ENCODE results near the gene SH3GL3.

SH3GL3 gene

GRCh38 chr15:83471307-83471866 is 24.2 kb downstream of the SH3GL3 start:
- TF ChIP-seq EZH2phosphoT487 (conservative IDR thresholded peaks at IDR 0.05; ENCODE audit: low read length) (no peak), CTCF (IDR thresholded peaks at IDR 0.05; ENCODE audit: insufficient read depth, low read length, poor library complexity, severe bottlenecking) (no peak)
- no peak overlapping the region for H3K4me3 ChIP-seq (ENCODE audit: insufficient read depth, low read length, poor library complexity, severe bottlenecking)
- H3K79me2 ChIP-seq (ENCODE audit: insufficient read depth, low read length) = no peaks in the 10 kb centered on the region
- H2AFZ ChIP-seq (ENCODE audit: low read depth, low read length, severe bottlenecking) = no peak overlapping the region
- no peaks in the 10 kb centered on the region for H3K9me2 ChIP-seq (replicated peaks; ENCODE audit: insufficient read depth, low read length)
- no peaks in the 10 kb centered on the region for H3K9me3 ChIP-seq (ENCODE audit: insufficient read depth, low read length)
- no peak overlapping the region for H3K27ac ChIP-seq (ENCODE audit: low read depth, low read length)
- H3F3A ChIP-seq (ENCODE audit: insufficient read depth) = no peaks in the 10 kb centered on the region
- no peak overlapping the region for H3K9ac ChIP-seq (ENCODE audit: low read length)
- no peaks in the 10 kb centered on the region for H3K36me3 ChIP-seq (ENCODE audit: low read length)
- no peaks in the 10 kb centered on the region for H4K20me1 ChIP-seq (ENCODE audit: low read depth, low read length)
- H3K4me2 ChIP-seq (ENCODE audit: low read depth, low read length, poor library complexity, severe bottlenecking) = no peak overlapping the region
- no peaks in the 10 kb centered on the region for H3K27me3 ChIP-seq (ENCODE audit: low read length)

- no peak overlapping the region for H3K4me3 ChIP-seq (ENCODE audit: insufficient read depth, low read length, poor library complexity, severe bottlenecking)
- no peaks in the 10 kb centered on the region for H3K9me2 ChIP-seq (replicated peaks; ENCODE audit: insufficient read depth, low read length)
- H3K27me3 ChIP-seq (ENCODE audit: low read length) = no peaks in the 10 kb centered on the region
- no peak overlapping the region for H3K9ac ChIP-seq (ENCODE audit: low read length)
- no peak overlapping the region for H3K27ac ChIP-seq (ENCODE audit: low read depth, low read length)
- H3K9me3 ChIP-seq (ENCODE audit: insufficient read depth, low read length) = no peaks in the 10 kb centered on the region
- H3F3A ChIP-seq (ENCODE audit: insufficient read depth) = no peaks in the 10 kb centered on the region
- no peaks in the 10 kb centered on the region for H3K36me3 ChIP-seq (ENCODE audit: low read length)
- TF ChIP-seq EZH2phosphoT487 (conservative IDR thresholded peaks at IDR 0.05; ENCODE audit: low read length) (no peak), CTCF (IDR thresholded peaks at IDR 0.05; ENCODE audit: insufficient read depth, low read length, poor library complexity, severe bottlenecking) (no peak)
- no peaks in the 10 kb centered on the region for H3K79me2 ChIP-seq (ENCODE audit: insufficient read depth, low read length)
- H3K4me2 ChIP-seq (ENCODE audit: low read depth, low read length, poor library complexity, severe bottlenecking) = no peak overlapping the region
- H2AFZ ChIP-seq (ENCODE audit: low read depth, low read length, severe bottlenecking) = no peak overlapping the region
- no peaks in the 10 kb centered on the region for H4K20me1 ChIP-seq (ENCODE audit: low read depth, low read length)
These were observed 25.0 kb downstream of the SH3GL3 start for GRCh38 chr15:83472151-83472550.

- Histone ChIP-seq H3K9ac (ENCODE audit: low read length) (no peak overlapping the region), H3F3A (ENCODE audit: insufficient read depth) (no peaks in the 10 kb centered on the region), H3K4me3 (ENCODE audit: insufficient read depth, low read length, poor library complexity, severe bottlenecking) (no peak overlapping the region), H4K20me1 (ENCODE audit: low read depth, low read length) (no peaks in the 10 kb centered on the region), H3K79me2 (ENCODE audit: insufficient read depth, low read length) (no peaks in the 10 kb centered on the region), H2AFZ (ENCODE audit: low read depth, low read length, severe bottlenecking) (no peak overlapping the region), H3K27ac (ENCODE audit: low read depth, low read length) (no peak overlapping the region), H3K27me3 (ENCODE audit: low read length) (no peaks in the 10 kb centered on the region), H3K9me2 (replicated peaks; ENCODE audit: insufficient read depth, low read length) (no peaks in the 10 kb centered on the region), H3K36me3 (ENCODE audit: low read length) (no peaks in the 10 kb centered on the region), H3K4me2 (ENCODE audit: low read depth, low read length, poor library complexity, severe bottlenecking) (no peak overlapping the region), H3K9me3 (ENCODE audit: insufficient read depth, low read length) (no peaks in the 10 kb centered on the region)
- no peak for TF ChIP-seq EZH2phosphoT487 (conservative IDR thresholded peaks at IDR 0.05; ENCODE audit: low read length)
- TF ChIP-seq CTCF (IDR thresholded peaks at IDR 0.05; ENCODE audit: insufficient read depth, low read length, poor library complexity, severe bottlenecking) = no peak
These were observed 25.7 kb downstream of the SH3GL3 start for GRCh38 chr15:83472797-83473196.

All from SU-DHL-6 (cell line).